ENCODE results near the gene ST13.
"Not testable (repeated sequence)": the region's sequence is repeated elsewhere in the genome, so short reads cannot be mapped to it uniquely, and the experiment has no call there.

DNA sequence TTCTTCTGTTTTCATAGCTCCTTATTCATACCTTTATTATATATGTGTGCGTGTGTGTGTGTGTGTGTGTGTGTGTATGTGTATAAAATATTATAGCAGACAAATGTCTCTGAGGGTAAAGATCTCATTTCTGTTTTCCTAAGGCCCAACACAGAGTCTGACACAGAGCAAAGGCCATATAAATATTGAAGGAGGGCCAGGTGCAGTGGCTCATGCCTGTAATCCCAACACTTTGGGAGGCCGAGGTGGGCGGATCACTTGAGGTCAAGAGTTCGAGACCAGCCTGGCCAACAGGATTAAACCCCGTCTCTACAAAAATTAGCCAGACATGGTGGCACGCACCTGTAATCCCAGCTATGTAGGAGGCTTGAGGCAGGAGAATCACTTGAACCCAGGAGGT is 11.9 kb upstream of the ST13 start:
- TF ChIP-seq, protein P1, sequence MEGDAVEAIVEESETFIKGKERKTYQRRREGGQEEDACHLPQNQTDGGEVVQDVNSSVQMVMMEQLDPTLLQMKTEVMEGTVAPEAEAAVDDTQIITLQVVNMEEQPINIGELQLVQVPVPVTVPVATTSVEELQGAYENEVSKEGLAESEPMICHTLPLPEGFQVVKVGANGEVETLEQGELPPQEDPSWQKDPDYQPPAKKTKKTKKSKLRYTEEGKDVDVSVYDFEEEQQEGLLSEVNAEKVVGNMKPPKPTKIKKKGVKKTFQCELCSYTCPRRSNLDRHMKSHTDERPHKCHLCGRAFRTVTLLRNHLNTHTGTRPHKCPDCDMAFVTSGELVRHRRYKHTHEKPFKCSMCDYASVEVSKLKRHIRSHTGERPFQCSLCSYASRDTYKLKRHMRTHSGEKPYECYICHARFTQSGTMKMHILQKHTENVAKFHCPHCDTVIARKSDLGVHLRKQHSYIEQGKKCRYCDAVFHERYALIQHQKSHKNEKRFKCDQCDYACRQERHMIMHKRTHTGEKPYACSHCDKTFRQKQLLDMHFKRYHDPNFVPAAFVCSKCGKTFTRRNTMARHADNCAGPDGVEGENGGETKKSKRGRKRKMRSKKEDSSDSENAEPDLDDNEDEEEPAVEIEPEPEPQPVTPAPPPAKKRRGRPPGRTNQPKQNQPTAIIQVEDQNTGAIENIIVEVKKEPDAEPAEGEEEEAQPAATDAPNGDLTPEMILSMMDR (IDR thresholded peaks at IDR 0.05; ENCODE audit: poor library complexity) = not testable (repeated sequence)
- TF ChIP-seq EZH2 (IDR thresholded peaks at IDR 0.05; ENCODE audit: borderline replicate concordance) = not testable (repeated sequence)

Measured in hepatocyte (in vitro differentiated cells).